ENCODE measurements around the gene NFKB1. TPM values are rescaled to one million over a fixed set of nuclear protein-coding genes. Genes with fewer than 3 reads are reported as not detected.

NFKB1 gene, protein sequence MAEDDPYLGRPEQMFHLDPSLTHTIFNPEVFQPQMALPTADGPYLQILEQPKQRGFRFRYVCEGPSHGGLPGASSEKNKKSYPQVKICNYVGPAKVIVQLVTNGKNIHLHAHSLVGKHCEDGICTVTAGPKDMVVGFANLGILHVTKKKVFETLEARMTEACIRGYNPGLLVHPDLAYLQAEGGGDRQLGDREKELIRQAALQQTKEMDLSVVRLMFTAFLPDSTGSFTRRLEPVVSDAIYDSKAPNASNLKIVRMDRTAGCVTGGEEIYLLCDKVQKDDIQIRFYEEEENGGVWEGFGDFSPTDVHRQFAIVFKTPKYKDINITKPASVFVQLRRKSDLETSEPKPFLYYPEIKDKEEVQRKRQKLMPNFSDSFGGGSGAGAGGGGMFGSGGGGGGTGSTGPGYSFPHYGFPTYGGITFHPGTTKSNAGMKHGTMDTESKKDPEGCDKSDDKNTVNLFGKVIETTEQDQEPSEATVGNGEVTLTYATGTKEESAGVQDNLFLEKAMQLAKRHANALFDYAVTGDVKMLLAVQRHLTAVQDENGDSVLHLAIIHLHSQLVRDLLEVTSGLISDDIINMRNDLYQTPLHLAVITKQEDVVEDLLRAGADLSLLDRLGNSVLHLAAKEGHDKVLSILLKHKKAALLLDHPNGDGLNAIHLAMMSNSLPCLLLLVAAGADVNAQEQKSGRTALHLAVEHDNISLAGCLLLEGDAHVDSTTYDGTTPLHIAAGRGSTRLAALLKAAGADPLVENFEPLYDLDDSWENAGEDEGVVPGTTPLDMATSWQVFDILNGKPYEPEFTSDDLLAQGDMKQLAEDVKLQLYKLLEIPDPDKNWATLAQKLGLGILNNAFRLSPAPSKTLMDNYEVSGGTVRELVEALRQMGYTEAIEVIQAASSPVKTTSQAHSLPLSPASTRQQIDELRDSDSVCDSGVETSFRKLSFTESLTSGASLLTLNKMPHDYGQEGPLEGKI
- 10 to 100 TPM; 19.1 to 42.2 TPM for total RNA-seq

DNA sequence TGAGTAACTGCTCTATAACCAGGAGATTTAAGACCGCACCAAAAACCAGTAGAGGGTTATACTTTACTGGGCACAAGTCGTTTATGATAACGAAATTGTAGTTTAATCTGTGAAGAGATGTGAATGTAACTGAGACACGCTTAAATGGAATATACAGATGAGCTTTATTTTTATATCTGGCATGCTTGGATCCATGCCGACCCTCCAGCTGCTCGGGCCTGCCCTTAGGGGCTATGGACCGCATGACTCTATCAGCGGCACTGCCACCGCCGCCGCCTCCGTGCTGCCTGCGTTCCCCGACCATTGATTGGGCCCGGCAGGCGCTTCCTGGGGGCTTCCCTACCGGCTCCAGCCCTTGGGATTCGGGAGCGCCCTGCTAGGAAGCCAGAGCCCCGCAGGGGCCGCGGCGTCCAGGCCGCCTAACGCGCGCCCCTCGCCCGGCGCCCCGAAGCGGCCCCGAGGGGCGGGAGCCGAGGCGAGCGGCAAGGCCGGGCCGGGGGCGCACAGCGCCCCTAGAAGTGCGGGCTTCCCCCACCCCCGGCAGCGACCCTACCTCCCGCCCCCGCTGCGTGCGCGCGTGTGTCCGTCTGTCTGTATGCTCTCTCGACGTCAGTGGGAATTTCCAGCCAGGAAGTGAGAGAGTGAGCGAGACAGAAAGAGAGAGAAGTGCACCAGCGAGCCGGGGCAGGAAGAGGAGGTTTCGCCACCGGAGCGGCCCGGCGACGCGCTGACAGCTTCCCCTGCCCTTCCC is at the start of gene NFKB1:
NFKB1 (plus strand) TSS at position 664 of the 751 bp plus-strand sequence. CDS start 24,160 bp downstream, outside the sequence.
- Histone ChIP-seq H3K36me3 (no peaks in the 10 kb centered on the region), H3K27ac (peak within 1 kb of the TSS; percentile 96 to 99), H3K9me3 (no peaks in the 10 kb centered on the region), H3K4me3 (peak within 1 kb of the TSS; percentile 89), H3K27me3 (replicated peaks; ENCODE audit: insufficient read depth) (no peaks in the 10 kb centered on the region), H3K4me1 (ENCODE audit: control insufficient read depth in 1 of 2, low read depth in 2 of 2) (peaks cover 38% of the 10 kb centered on the region in 2 donors)
- DNase-seq (ENCODE audit: low spot score) (peak; percentile 43), ATAC-seq (ENCODE audit: insufficient number of reproducible peaks, low FRiP score, low read depth) (peak; percentile 70)
- TF ChIP-seq, protein P1, sequence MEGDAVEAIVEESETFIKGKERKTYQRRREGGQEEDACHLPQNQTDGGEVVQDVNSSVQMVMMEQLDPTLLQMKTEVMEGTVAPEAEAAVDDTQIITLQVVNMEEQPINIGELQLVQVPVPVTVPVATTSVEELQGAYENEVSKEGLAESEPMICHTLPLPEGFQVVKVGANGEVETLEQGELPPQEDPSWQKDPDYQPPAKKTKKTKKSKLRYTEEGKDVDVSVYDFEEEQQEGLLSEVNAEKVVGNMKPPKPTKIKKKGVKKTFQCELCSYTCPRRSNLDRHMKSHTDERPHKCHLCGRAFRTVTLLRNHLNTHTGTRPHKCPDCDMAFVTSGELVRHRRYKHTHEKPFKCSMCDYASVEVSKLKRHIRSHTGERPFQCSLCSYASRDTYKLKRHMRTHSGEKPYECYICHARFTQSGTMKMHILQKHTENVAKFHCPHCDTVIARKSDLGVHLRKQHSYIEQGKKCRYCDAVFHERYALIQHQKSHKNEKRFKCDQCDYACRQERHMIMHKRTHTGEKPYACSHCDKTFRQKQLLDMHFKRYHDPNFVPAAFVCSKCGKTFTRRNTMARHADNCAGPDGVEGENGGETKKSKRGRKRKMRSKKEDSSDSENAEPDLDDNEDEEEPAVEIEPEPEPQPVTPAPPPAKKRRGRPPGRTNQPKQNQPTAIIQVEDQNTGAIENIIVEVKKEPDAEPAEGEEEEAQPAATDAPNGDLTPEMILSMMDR (IDR thresholded peaks at IDR 0.05) = peak; percentile 0

DNA sequence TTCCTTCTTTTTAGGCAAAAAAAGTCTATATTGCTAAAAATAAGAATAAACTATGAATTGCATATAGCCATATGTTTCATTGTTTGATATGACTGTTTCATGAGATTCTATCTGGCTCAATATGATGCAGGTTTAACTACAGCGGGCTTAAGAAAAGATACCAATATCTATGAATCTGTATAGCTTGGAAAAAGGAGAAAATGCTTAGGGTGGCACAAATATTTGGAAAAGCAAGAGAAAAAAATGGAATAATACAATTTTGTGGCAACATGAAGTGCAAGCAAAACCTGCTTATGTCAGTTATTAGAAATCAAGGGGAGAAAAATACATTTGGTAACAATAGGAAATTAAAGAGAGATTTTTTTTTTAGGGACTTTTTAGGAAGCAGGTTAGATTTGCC is 48.3 kb upstream of the NFKB1 start:
- Histone ChIP-seq H3K27me3 (replicated peaks; ENCODE audit: insufficient read depth) (no peaks in the 10 kb centered on the region), H3K36me3 (no peaks in the 10 kb centered on the region), H3K27ac (no peak overlapping the region), H3K9me3 (no peaks in the 10 kb centered on the region), H3K4me3 (no peak overlapping the region), H3K4me1 (ENCODE audit: control insufficient read depth in 1 of 2, low read depth in 2 of 2) (no peaks in the 10 kb centered on the region)
- no peak for DNase-seq (ENCODE audit: low spot score)
- TF ChIP-seq, protein P1 (IDR thresholded peaks at IDR 0.05) = no peak
- ATAC-seq (ENCODE audit: insufficient number of reproducible peaks, low FRiP score, low read depth) = no peak

DNA sequence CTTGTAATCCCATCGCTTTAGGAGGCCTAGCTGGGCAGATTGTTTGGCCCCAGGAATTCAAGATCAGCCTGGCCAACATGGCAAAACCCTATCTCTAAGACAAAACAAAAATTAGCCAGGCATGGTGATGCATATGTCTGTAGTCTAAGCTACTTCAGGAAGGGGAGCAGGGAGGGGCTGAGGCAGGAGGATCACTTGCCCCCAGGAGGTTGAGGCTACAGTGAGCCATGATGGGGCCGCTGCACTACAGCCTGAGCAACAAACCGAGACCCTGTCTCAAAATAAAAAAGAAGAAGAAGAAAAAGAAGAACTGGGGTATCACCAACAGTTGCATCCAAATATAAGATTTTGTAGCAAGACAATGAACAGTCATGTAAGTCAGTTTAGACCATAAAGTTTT is 47.3 kb upstream of the NFKB1 start:
- Histone ChIP-seq H3K4me3 (no peak overlapping the region), H3K4me1 (ENCODE audit: control insufficient read depth in 1 of 2, low read depth in 2 of 2) (no peaks in the 10 kb centered on the region), H3K27me3 (replicated peaks; ENCODE audit: insufficient read depth) (no peaks in the 10 kb centered on the region), H3K27ac (no peak overlapping the region), H3K9me3 (no peaks in the 10 kb centered on the region), H3K36me3 (no peaks in the 10 kb centered on the region)
- TF ChIP-seq, protein P1 (IDR thresholded peaks at IDR 0.05) = no peak
- DNase-seq (ENCODE audit: low spot score) (no peak), ATAC-seq (ENCODE audit: insufficient number of reproducible peaks, low FRiP score, low read depth) (no peak)

DNA sequence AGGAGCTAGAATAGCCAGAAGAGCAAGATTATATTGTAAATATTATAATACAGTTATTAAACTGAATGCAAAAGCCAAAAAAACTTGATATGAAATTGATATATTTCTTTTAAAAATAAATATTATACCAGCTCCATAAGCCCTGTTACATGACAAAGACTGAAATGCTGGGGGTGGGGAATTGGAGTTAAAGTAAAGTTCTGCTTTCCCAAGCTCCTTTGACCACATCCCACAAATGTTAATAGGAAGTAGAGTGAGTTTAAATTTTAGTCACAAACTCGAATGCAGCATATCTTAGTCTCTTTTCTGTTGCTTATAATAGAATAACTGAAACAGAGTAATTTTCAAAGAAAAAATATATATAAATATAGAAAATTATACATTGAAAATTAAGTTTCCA is 46.9 kb upstream of the NFKB1 start:
- DNase-seq (ENCODE audit: low spot score) = no peak
- TF ChIP-seq, protein P1 (IDR thresholded peaks at IDR 0.05) = no peak
- H3K36me3 ChIP-seq = no peaks in the 10 kb centered on the region
- H3K27me3 ChIP-seq (replicated peaks; ENCODE audit: insufficient read depth) = no peaks in the 10 kb centered on the region
- no peak overlapping the region for H3K27ac ChIP-seq
- no peak overlapping the region for H3K4me3 ChIP-seq
- no peaks in the 10 kb centered on the region for H3K9me3 ChIP-seq
- ATAC-seq (ENCODE audit: insufficient number of reproducible peaks, low FRiP score, low read depth) = no peak
- H3K4me1 ChIP-seq (ENCODE audit: control insufficient read depth in 1 of 2, low read depth in 2 of 2) = no peaks in the 10 kb centered on the region

Data from thoracic aorta (tissue), 2 donors.